Cardiac muscle cell (in vitro differentiated cells and primary cell): ENCODE results near the gene DNASE1. TPM values are rescaled to one million over a fixed set of nuclear protein-coding genes. Genes with fewer than 3 reads are reported as not detected.

Source experiments
- DNase-seq, 2 donors: peaks; one replicate each; pipeline versions ENCODE4 v3.0.0 to v3.0.0-alpha.2; 2010 to 2017; ENCODE audit warnings: low read depth in 1 of 2, low spot score in 1 of 2
- H3K27ac ChIP-seq: fragments of 200-600 bp; sonication (generic); 2 replicates; pipeline ENCODE4 v1.5.1; 2016
- H3K27me3 ChIP-seq: fragments of 200-600 bp; sonication (generic); 2 replicates; pipeline ENCODE4 v1.6.0; 2016; ENCODE audit warnings: control low read depth
- H3K36me3 ChIP-seq: fragments of 200-600 bp; sonication (generic); 2 replicates; pipeline ENCODE4 v1.5.1; 2016; ENCODE audit warnings: control low read depth
- H3K4me1 ChIP-seq: fragments of 200-600 bp; sonication (generic); 2 replicates; pipeline ENCODE4 v1.8.1; 2017; ENCODE audit warnings: low read depth, mild to moderate bottlenecking, mixed run types
- H3K4me3 ChIP-seq: fragments of 200-600 bp; sonication (generic); 2 replicates; pipeline ENCODE4 v1.5.1; 2016; ENCODE audit warnings: mild to moderate bottlenecking
- H3K9me3 ChIP-seq: fragments of 200-600 bp; sonication (generic); 2 replicates; pipeline ENCODE4 v1.5.1; 2017; ENCODE audit warnings: low read depth, mild to moderate bottlenecking, control low read depth
- polyA plus RNA-seq: library from polyadenylated mRNA; unstranded; fragments of >200 nt; fragmentation: Nextera tagmentation; extraction: Ambion mirVana; gene quantifications from 2 replicates; pipeline ENCODE4 v1.2.1, GENCODE V29; 2016
- total RNA-seq: library from RNA; depleted of rRNA; stranded (reverse); fragments of >200 nt; gene quantifications from 2 replicates; pipeline ENCODE4 v1.2.3, GENCODE V29; 2016
- TF ChIP-seq, protein P1 (sequence below): IDR thresholded peaks from 2 replicates; pipeline ENCODE4 v1.5.1; 2012; ENCODE audit warnings: low read depth, mild to moderate bottlenecking, low read length

Gene DNASE1
- total and polyA plus RNA-seq, 2 experiments from 2014 or later, result 28.1 to 73.9 TPM

DNA sequence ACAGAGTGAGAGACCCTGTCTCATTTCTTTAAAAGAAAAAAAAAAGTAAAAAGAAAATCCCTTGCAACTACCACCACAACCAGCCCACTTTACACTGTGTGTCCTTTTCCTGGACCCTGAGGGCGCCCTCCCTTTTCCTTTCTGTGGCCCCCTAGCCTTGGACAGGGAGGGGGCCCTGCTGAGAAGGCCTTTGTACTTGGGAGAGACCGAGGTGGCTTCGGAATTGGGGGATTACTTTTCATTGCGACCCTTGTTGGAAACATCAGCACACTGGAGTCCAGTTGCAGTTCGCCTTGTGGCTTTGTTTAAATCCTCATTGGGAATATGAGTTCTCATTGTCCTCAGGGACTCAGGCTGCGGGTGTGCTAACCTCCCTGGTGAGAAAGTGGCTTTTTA, 9.4 kb upstream of the DNASE1 start:
- H3K36me3 ChIP-seq, result no peaks in the 10 kb centered on the region
- H3K4me1 ChIP-seq, result peaks cover 2% of the 10 kb centered on the region
- TF ChIP-seq, protein P1, sequence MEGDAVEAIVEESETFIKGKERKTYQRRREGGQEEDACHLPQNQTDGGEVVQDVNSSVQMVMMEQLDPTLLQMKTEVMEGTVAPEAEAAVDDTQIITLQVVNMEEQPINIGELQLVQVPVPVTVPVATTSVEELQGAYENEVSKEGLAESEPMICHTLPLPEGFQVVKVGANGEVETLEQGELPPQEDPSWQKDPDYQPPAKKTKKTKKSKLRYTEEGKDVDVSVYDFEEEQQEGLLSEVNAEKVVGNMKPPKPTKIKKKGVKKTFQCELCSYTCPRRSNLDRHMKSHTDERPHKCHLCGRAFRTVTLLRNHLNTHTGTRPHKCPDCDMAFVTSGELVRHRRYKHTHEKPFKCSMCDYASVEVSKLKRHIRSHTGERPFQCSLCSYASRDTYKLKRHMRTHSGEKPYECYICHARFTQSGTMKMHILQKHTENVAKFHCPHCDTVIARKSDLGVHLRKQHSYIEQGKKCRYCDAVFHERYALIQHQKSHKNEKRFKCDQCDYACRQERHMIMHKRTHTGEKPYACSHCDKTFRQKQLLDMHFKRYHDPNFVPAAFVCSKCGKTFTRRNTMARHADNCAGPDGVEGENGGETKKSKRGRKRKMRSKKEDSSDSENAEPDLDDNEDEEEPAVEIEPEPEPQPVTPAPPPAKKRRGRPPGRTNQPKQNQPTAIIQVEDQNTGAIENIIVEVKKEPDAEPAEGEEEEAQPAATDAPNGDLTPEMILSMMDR, result no peak
- H3K9me3 ChIP-seq, result no peaks in the 10 kb centered on the region
- no peak overlapping the region for H3K4me3 ChIP-seq
- no peak overlapping the region for H3K27ac ChIP-seq
- no peaks in the 10 kb centered on the region for H3K27me3 ChIP-seq
- DNase-seq, result no peak

GRCh38 chr16:3645504-3646347, 8.8 kb upstream of the DNASE1 start:
- Histone ChIP-seq H3K27ac (peak overlapping the region; percentile 7), H3K4me3 (no peak overlapping the region), H3K36me3 (no peaks in the 10 kb centered on the region), H3K27me3 (no peaks in the 10 kb centered on the region), H3K4me1 (peaks cover 2% of the 10 kb centered on the region), H3K9me3 (no peaks in the 10 kb centered on the region)
- peak; percentile 23 to 69 for DNase-seq
- TF ChIP-seq, protein P1, result no peak

- no peaks in the 10 kb centered on the region for H3K27me3 ChIP-seq
- peaks cover 2% of the 10 kb centered on the region for H3K4me1 ChIP-seq
- no peaks in the 10 kb centered on the region for H3K9me3 ChIP-seq
- TF ChIP-seq, protein P1, result no peak
- H3K36me3 ChIP-seq, result no peaks in the 10 kb centered on the region
- H3K4me3 ChIP-seq, result no peak overlapping the region
- no peak for DNase-seq
- H3K27ac ChIP-seq, result peak overlapping the region; percentile 7
Observed at GRCh38 chr16:3646348-3646920, 8.1 kb upstream of the DNASE1 start.

DNA sequence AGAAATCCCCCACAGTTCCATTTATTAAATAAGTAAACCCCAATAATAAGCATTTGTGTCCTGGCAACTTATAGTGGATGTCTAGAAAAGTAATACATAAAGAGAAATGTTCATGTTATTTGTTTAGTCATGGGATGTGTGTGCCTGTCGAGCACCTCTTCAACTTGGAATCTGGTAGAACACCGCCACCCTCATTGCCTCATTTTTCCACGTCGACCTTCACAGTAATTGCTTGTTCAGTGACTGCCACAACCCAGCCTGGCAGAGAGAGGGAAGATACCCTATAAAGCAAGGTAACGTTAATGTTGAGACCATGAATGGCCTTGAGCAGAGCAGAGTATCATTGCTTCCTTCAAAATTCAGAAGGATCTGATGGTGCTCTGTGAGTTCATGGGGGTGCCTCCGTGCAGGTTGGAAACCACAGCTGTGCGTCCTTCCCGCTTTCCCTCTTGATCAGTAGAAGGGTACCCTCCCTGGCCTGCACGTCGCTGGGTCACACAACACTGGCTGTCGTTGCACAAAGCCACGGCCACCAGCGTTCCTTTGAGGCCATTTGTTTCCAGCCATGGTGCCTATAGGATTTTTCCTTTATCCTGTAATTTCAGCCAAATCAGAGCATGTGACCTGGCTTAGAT, 3.7 kb upstream of the DNASE1 start:
- Histone ChIP-seq H3K36me3 (no peaks in the 10 kb centered on the region), H3K4me3 (no peak overlapping the region), H3K27ac (peak overlapping the region; percentile 59), H3K9me3 (no peaks in the 10 kb centered on the region), H3K4me1 (peaks cover 5% of the 10 kb centered on the region), H3K27me3 (no peaks in the 10 kb centered on the region)
- TF ChIP-seq, protein P1, result no peak
- no peak for DNase-seq

DNA sequence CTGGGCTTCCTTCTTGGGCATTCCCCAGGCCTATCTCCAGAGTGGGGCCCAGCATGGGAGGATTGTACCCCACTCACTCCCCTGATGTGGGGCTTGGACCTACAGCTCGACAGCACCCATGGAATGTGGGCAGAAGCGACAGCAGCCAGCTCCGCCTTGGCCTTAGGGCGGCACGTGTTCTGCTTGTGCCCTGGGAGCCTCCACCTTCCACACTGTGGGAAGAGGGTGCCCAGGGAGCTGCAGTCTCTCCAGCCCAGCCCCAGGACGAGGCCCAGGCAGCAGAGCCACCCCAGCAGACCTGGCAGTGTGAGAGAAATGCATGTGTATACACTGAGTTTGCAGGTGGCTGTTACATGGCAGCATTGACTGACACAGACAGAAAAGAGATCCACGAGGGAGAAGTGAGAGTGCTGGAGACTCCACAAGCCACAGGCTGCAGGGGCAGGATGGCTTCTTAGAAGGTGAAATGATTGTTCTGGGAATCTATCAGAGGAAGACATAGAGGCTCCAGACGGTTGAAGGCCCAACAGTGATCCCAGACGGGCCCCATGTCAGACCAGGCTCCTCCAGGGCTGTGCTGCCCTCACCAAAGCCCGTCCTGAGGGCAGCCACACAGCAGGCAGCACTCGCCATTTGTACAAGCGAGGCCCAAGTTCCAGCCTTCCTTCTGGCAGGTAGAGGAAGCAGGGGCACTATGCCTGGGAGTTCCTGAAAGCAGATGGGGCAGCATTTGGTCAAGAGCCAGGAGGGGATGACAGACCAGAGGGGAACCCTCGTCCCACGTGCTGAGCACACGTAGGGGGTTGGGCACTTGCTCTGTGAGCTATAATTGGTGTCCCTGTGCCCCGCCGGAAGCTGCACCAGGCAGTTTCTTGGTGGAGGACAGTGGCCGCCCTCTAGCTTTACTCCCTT, 2.8 kb upstream of the DNASE1 start:
- Histone ChIP-seq H3K27me3 (no peaks in the 10 kb centered on the region), H3K27ac (peak overlapping the region; percentile 59), H3K4me3 (no peak overlapping the region), H3K9me3 (no peaks in the 10 kb centered on the region), H3K4me1 (peaks cover 5% of the 10 kb centered on the region), H3K36me3 (peaks cover under 1% of the 10 kb centered on the region)
- DNase-seq, result no peak
- TF ChIP-seq, protein P1, result no peak
